ENCODE results near the gene EGFL8. TPM values are rescaled to one million over a fixed set of nuclear protein-coding genes. Genes with fewer than 3 reads are reported as not detected.
A peak's percentile ranks its signal among the peaks of the same experiment; 100 is the strongest.

The EGFL8 gene
- total and polyA plus RNA-seq, 9 of the 15 experiments (the other 6 are each of a cell fraction or from before 2014, with no cell fraction given), result 2.2 to 47.4 (median 14.2) TPM

- TF ChIP-seq REST (IDR thresholded peaks at IDR 0.05; ENCODE audit: borderline replicate concordance) (peak; percentile 92), REST (CRISPR knock-in tag; IDR thresholded peaks at IDR 0.05; ENCODE audit: low read depth) (no peak), SP2 (IDR thresholded peaks at IDR 0.05; ENCODE audit: extremely low read depth, low read depth, low read length, poor library complexity, severe bottlenecking) (no peak), MYC (IDR thresholded peaks at IDR 0.05; ENCODE audit: low read depth, low read length) (peak; percentile 87), MYC (CRISPR knock-in tag; IDR thresholded peaks at IDR 0.05; ENCODE audit: borderline replicate concordance, low read depth) (no peak), HNRNPLL (IDR thresholded peaks at IDR 0.05; ENCODE audit: low read depth, low read length, poor library complexity, severe bottlenecking) (no peak), ZNF561 (CRISPR knock-in tag; conservative IDR thresholded peaks at IDR 0.05) (no peak), MYNN (IDR thresholded peaks at IDR 0.05) (peak; percentile 24; the same call in 1 of the 2 replicates), MYNN (CRISPR knock-in tag; IDR thresholded peaks at IDR 0.05) (no peak), ZNF311 (CRISPR knock-in tag; IDR thresholded peaks at IDR 0.05) (no peak), ETV1 (tag; conservative IDR thresholded peaks at IDR 0.05; ENCODE audit: low read depth) (no peak), CSDE1 (IDR thresholded peaks at IDR 0.05) (no peak), BRD9 (IDR thresholded peaks at IDR 0.05; ENCODE audit: low read depth, partially characterized antibody) (peak; percentile 75), THRB (CRISPR knock-in tag; conservative IDR thresholded peaks at IDR 0.05) (no peak), ZNF165 (CRISPR knock-in tag; IDR thresholded peaks at IDR 0.05; ENCODE audit: borderline replicate concordance) (no peak)
- TF ChIP-seq, protein P1, sequence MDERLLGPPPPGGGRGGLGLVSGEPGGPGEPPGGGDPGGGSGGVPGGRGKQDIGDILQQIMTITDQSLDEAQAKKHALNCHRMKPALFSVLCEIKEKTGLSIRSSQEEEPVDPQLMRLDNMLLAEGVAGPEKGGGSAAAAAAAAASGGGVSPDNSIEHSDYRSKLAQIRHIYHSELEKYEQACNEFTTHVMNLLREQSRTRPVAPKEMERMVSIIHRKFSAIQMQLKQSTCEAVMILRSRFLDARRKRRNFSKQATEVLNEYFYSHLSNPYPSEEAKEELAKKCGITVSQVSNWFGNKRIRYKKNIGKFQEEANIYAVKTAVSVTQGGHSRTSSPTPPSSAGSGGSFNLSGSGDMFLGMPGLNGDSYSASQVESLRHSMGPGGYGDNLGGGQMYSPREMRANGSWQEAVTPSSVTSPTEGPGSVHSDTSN (CRISPR knock-in tag; IDR thresholded peaks at IDR 0.05; ENCODE audit: low read depth), result no peak
- TF ChIP-seq, protein P1 (tag; conservative IDR thresholded peaks at IDR 0.05; ENCODE audit: low read depth), result no peak
These were observed 9.8 kb upstream of the EGFL8 start (continued) for GRCh38 chr6:32154514-32155161.

Data from K562 (cell line).